PFSK-1 (cell line): ENCODE measurements around the gene ZNF70.

ENCODE experiments used
- SIN3A ChIP-seq: IDR thresholded peaks from 2 replicates; pipeline ENCODE4 v1.6.1; 2012; ENCODE audit warnings: mild to moderate bottlenecking, low read length, moderate library complexity, borderline replicate concordance; ENCODE audit not compliant: insufficient read depth
- TAF1 ChIP-seq: IDR thresholded peaks from 2 replicates; pipeline ENCODE4 v1.6.1; 2012; ENCODE audit warnings: low read length, control low read depth, borderline replicate concordance; ENCODE audit not compliant: insufficient read depth
- TF ChIP-seq, protein P1 (sequence below), 2 experiments: IDR thresholded peaks; 2 replicates each; pipeline versions ENCODE4 v1.6.1 to v1.8.0; 2011 to 2012; ENCODE audit warnings: low read depth in 2 of 2, low read length in 2 of 2, control low read depth in 1 of 2, inconsistent platforms in 1 of 2, mild to moderate bottlenecking in 1 of 2, moderate library complexity in 1 of 2; ENCODE audit not compliant: insufficient read depth in 1 of 2

DNA sequence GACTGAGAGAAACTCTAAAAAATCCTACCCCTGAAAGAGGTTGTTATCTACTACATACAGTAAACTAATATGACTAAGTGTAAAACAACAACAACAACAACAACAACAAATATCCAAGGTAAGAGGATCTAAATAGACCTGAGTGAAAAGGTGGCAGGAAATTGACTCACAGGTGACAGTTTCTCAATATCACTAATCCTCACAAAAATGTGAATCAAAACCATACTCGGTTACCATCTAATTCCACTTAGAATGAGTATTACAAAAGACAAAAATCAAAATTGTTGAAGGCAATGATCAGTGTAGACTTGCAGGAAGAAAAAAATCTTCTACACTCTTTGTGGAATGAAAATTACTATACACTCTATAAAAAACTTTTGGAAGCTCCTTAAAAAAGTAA is 42.6 kb downstream of the ZNF70 start:
- TF ChIP-seq, protein P1, sequence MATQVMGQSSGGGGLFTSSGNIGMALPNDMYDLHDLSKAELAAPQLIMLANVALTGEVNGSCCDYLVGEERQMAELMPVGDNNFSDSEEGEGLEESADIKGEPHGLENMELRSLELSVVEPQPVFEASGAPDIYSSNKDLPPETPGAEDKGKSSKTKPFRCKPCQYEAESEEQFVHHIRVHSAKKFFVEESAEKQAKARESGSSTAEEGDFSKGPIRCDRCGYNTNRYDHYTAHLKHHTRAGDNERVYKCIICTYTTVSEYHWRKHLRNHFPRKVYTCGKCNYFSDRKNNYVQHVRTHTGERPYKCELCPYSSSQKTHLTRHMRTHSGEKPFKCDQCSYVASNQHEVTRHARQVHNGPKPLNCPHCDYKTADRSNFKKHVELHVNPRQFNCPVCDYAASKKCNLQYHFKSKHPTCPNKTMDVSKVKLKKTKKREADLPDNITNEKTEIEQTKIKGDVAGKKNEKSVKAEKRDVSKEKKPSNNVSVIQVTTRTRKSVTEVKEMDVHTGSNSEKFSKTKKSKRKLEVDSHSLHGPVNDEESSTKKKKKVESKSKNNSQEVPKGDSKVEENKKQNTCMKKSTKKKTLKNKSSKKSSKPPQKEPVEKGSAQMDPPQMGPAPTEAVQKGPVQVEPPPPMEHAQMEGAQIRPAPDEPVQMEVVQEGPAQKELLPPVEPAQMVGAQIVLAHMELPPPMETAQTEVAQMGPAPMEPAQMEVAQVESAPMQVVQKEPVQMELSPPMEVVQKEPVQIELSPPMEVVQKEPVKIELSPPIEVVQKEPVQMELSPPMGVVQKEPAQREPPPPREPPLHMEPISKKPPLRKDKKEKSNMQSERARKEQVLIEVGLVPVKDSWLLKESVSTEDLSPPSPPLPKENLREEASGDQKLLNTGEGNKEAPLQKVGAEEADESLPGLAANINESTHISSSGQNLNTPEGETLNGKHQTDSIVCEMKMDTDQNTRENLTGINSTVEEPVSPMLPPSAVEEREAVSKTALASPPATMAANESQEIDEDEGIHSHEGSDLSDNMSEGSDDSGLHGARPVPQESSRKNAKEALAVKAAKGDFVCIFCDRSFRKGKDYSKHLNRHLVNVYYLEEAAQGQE (IDR thresholded peaks at IDR 0.05; ENCODE audit: insufficient read depth in 1 of 2, low read depth in 2 of 2, low read length in 2 of 2): no peak
- no peak for TF ChIP-seq SIN3A
- TF ChIP-seq TAF1: no peak
